Astrocyte of the spinal cord (primary cell): ENCODE results near the gene SPACA6.

Experiments used
- DNase-seq: peaks from one replicate; pipeline ENCODE4 v3.0.0; 2011; ENCODE audit warnings: low read depth, low spot score
- H3K4me3 ChIP-seq: 2 replicates; pipeline ENCODE4 v1.5.1; 2011; ENCODE audit warnings: low read depth, mild to moderate bottlenecking, low read length, moderate library complexity
- in situ Hi-C: cut with HindIII; loops from 2 replicates; pipeline ENCODE4 v1.10.0; 2017; ENCODE audit warnings: low sequenced_read_pairs
- TF ChIP-seq, protein P1 (sequence below): IDR thresholded peaks from 2 replicates; pipeline ENCODE4 v1.5.1; 2012; ENCODE audit warnings: low read depth, mild to moderate bottlenecking, low read length, inconsistent platforms

Gene SPACA6

DNA sequence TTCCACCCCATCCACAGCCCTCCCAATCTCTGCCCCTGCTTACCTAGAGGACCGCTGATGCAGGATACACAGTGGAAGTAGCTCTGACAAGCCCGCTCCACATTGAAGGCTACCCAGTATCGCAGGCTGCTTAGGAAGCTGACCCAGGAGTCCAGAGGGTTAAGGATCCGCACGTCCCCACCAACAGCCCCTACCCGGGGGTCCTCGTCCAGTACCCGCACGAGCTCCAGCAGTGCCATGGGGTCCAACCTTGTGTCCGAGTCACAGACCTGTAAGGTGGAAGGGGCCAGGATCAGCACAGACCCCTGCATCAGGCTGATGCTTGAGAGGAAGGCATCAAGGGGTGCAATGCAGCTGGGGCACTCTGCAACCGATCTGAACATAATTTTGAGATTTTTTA is 23.8 kb downstream of the SPACA6 start:
- DNase-seq: no peak
- TF ChIP-seq, protein P1, sequence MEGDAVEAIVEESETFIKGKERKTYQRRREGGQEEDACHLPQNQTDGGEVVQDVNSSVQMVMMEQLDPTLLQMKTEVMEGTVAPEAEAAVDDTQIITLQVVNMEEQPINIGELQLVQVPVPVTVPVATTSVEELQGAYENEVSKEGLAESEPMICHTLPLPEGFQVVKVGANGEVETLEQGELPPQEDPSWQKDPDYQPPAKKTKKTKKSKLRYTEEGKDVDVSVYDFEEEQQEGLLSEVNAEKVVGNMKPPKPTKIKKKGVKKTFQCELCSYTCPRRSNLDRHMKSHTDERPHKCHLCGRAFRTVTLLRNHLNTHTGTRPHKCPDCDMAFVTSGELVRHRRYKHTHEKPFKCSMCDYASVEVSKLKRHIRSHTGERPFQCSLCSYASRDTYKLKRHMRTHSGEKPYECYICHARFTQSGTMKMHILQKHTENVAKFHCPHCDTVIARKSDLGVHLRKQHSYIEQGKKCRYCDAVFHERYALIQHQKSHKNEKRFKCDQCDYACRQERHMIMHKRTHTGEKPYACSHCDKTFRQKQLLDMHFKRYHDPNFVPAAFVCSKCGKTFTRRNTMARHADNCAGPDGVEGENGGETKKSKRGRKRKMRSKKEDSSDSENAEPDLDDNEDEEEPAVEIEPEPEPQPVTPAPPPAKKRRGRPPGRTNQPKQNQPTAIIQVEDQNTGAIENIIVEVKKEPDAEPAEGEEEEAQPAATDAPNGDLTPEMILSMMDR: no peak
- in situ Hi-C loops: no loop called here

DNA sequence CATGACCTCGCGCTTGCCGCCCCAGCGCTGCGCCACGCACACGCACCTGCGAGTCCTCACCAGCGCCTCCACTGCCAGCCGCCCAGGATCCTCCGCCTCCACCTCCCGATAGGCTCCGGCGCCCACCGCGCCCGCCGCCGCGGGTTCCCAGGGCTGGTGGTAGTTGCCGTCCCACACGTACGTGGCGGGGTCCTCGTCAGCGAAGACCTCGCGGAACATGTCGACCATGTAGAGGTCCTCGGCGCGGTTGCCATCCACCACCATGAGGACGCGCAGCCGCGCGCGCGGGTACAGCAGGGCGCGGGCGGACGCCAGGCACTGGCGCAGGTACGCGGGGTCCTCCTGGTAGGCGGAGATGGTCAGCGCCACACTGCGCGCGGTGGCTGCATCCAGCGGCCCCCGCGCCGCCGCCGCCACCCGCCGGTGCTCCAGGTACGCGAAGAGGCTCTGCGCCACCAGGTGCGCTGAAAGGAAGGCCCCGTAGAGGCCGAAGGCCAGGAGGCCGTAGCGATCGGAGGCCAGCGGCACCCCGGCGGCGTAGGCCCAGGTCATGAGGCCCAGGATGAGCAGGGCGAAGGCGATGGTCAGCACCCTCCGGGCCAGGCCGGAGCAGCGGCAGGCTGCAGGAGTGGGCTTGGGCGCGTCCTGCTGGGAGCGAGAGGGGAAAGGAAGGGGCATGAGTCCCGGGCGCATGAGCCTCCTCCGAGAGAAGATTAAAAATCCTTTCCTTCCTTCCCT is 26.3 kb downstream of the SPACA6 start:
- DNase-seq: no peak
- in situ Hi-C loops: no loop called here
- H3K4me3 ChIP-seq: no peak overlapping the region
- TF ChIP-seq, protein P1: no peak

More for the DNA sequence above, 23.8 kb downstream of the SPACA6 start:
- H3K4me3 ChIP-seq: no peak overlapping the region

DNA sequence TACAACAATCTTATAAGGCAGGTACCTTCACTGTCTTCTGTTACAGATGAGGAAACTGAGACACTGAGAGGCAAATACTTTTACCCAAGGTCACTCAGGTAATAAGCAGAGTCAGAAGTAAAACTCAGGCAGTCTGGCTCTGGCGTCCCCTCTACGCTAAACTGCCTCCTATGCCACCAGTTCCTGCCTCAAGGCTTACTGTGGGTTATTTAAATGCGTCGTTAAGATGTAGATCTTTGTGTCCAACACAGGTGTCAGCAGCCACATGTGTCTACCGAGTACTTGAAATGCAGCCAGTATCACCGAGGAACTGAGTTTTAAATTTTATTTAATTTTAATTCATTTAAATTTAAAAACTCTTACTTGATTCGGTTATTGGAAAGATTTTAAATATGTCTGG is 28.8 kb downstream of the SPACA6 start:
- in situ Hi-C loops: no loop called here
- TF ChIP-seq, protein P1: no peak
- no peak for DNase-seq
- H3K4me3 ChIP-seq: no peak overlapping the region

DNA sequence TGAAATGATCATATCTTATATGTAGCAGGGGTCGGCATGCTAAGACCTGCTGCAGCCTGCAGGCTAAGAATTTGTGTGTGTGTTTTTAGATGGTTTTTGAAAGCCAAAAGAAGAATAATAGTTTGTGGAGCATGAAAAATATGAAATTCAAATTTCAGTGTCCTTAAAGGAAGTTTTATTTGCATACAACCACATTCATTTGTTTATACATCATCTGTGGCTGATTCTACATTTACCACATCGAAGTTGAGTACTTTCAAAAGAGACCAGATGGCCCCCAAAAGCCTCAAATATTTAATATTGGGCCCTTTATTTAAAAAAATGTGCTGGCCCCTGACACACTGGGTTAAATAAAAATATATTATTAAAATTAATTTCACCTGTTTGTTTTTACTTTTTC is 29.4 kb downstream of the SPACA6 start:
- no peak for DNase-seq
- TF ChIP-seq, protein P1: no peak
- in situ Hi-C loops: no loop called here
- no peak overlapping the region for H3K4me3 ChIP-seq

DNA sequence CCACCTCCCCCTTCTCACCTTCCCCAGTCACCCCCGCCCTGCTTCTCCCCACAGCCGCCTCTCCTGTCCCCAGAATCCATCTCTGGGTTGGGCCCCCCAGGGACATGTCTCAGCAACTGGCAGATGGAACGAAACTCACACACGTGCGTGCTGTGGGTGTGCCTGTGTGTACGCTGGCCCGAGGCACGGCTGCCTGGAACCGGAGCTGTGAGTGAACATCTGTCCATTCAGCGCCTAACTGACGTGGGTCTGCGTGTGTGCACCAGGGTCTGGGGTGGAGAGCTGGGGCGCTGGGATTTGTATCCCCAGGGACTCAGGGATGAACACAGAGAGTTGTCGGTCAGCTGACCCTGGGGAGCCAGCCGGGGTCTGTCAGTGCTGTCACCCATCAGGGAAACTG is 31.4 kb downstream of the SPACA6 start:
- in situ Hi-C loops: no loop called here
- H3K4me3 ChIP-seq: no peak overlapping the region
- TF ChIP-seq, protein P1: no peak
- DNase-seq: no peak

GRCh38 chr19:51726049-51726448 is 32.9 kb downstream of the SPACA6 start:
- DNase-seq: peak; percentile 40
- TF ChIP-seq, protein P1: no peak
- in situ Hi-C loops: no loop called here
- no peak overlapping the region for H3K4me3 ChIP-seq
